Psoas muscle (tissue), 8 donors: ENCODE measurements around the gene ZSCAN18. TPM values are rescaled to one million over a fixed set of nuclear protein-coding genes. Genes with fewer than 3 reads are reported as not detected.

Experiments used
- ATAC-seq, 4 donors: fragments of 200-7000 bp; cut with Tn5 transposase; one replicate each; pipeline ENCODE4 v1.9.1; 2020; ENCODE audit warnings: moderate library complexity in 3 of 4, mild to moderate bottlenecking in 2 of 4
- DNase-seq, 2 donors: peaks; one replicate each; pipeline ENCODE4 v3.0.0-alpha.2; 2020
- H3K27ac ChIP-seq: fragments of 200-600 bp; one replicate; pipeline ENCODE4 v1.8.0; 2022
- H3K27me3 ChIP-seq, 3 donors: fragments of 200-600 bp in 1 of 3; one replicate each; pipeline versions ENCODE4 v1.6.1 to v1.8.0; 2013 to 2022; ENCODE audit warnings: low read length in 2 of 3, mild to moderate bottlenecking in 2 of 3, moderate library complexity in 1 of 3; ENCODE audit not compliant: insufficient read depth in 3 of 3
- H3K36me3 ChIP-seq, 2 donors: fragments of 200-600 bp in 1 of 2; one replicate each; pipeline versions ENCODE4 v1.6.1 to v1.8.0; 2013 to 2022; ENCODE audit warnings: low read depth in 1 of 2, mild to moderate bottlenecking in 1 of 2, moderate library complexity in 1 of 2; ENCODE audit not compliant: insufficient read depth in 1 of 2
- H3K4me1 ChIP-seq: fragments of 200-600 bp; one replicate; pipeline ENCODE4 v1.8.0; 2022
- H3K4me3 ChIP-seq: fragments of 200-600 bp; one replicate; pipeline ENCODE4 v1.8.0; 2022; ENCODE audit warnings: mild to moderate bottlenecking
- H3K9me3 ChIP-seq: fragments of 200-600 bp; one replicate; pipeline ENCODE4 v1.8.0; 2022
- CTCF ChIP-seq: fragments of 200-600 bp; IDR thresholded peaks from one replicate; pipeline ENCODE4 v1.8.0; 2022; ENCODE audit warnings: antibody characterized with exemption
- WGBS, 3 donors: extraction: QIAGEN DNeasy Blood & Tissue Kit; methylation state at CpG; one replicate each; pipeline versions ENCODE4 v1.1.6 to v1.1.7; 2013; 5-methylcytosine and 5-hydroxymethylcytosine counted together
- intact Hi-C, 2 donors: fragments of 100-400 bp; cut with DNase I; formaldehyde crosslinking; loops; one replicate each; pipeline versions ENCODE4 v1.11.0 to v1.14.2; 2022
- polyA plus RNA-seq, 3 donors: library from polyadenylated mRNA; stranded (reverse); fragments of 200-250 nt; gene quantifications; one replicate each; pipeline ENCODE4 v1.2.3, GENCODE V29; 2013
- total RNA-seq, 4 donors: library from RNA; stranded (reverse); fragmentation: NEBNext Ultra II Directional in 2 of 4; extraction: Animal tissue kit (Norgen Biotek cat#: 25700) in 2 of 4; gene quantifications; one replicate each; pipeline versions ENCODE4 v1.2.1 to v1.2.4, GENCODE V29; 2021 to 2023
- donor health status: healthy with polysubstance abuse.
- donor health status: DM: no; HTN: no; CAD: no; lungs with moderate emphysema.
- donor health status: Bipolar disorder and iron deficiency.
- donor health status: healthy.
- donor health status: DM: yes; HTN: yes; CAD: no.
- donor health status: DM: no; HTN: no; CAD: no.
- donor health status: DM: no; HTN: no; CAD: no.
- donor health status: DM: yes; HTN: yes; CAD: no.

Gene ZSCAN18
- total and polyA plus RNA-seq, 7 donors, result 9.5 to 36.8 (median 14.0) TPM

GRCh38 chr19:58058467-58058866 is 39.6 kb downstream of the ZSCAN18 start:
- Histone ChIP-seq H3K4me3 (peak overlapping the region; percentile 82), H3K27me3 (peaks cover 0 to 11% (median 1%) of the 10 kb centered on the region in 3 donors), H3K4me1 (no peaks in the 10 kb centered on the region), H3K36me3 (peaks cover 0 to 7% of the 10 kb centered on the region in 2 donors), H3K27ac (peak overlapping the region; percentile 91), H3K9me3 (peaks cover 29% of the 10 kb centered on the region)
- ATAC-seq (no peak), DNase-seq (no peak)
- intact Hi-C loops, result no loop called here
- WGBS, 3 donors, result 79 to 85% (median 81%) methylated on average over 13 of the region's 13 CpGs
- no peak for TF ChIP-seq CTCF

- Histone ChIP-seq H3K27me3 (peaks cover 0 to 11% (median 2%) of the 10 kb centered on the region in 3 donors), H3K9me3 (peaks cover 30% of the 10 kb centered on the region), H3K36me3 (peaks cover 0 to under 1% of the 10 kb centered on the region in 2 donors), H3K27ac (no peak overlapping the region), H3K4me1 (no peaks in the 10 kb centered on the region), H3K4me3 (no peak overlapping the region)
- DNase-seq, result no peak
- TF ChIP-seq CTCF, result no peak
- 95 to 96% (median 96%) methylated on average over 8 of the region's 8 CpGs for WGBS, 3 donors
- intact Hi-C loops, result no loop called here
- no peak for ATAC-seq
Measured at GRCh38 chr19:58056861-58057260, 41.2 kb downstream of the ZSCAN18 start.

- Histone ChIP-seq H3K36me3 (no peaks in the 10 kb centered on the region), H3K4me3 (no peak overlapping the region), H3K27ac (no peak overlapping the region), H3K9me3 (peaks cover 28% of the 10 kb centered on the region), H3K27me3 (peaks cover 0 to 11% (median 2%) of the 10 kb centered on the region in 3 donors), H3K4me1 (no peaks in the 10 kb centered on the region)
- WGBS, 3 donors, result 90 to 99% (median 92%) methylated on average over 6 to 8 of the region's 8 CpGs
- ATAC-seq, result no peak
- DNase-seq, result no peak
- no peak for TF ChIP-seq CTCF
- intact Hi-C loops, result no loop called here
Measured at GRCh38 chr19:58056261-58056660, 41.8 kb downstream of the ZSCAN18 start.

GRCh38 chr19:58054901-58055874 is 42.8 kb downstream of the ZSCAN18 start:
- no peak for DNase-seq
- 15 to 46% (median 25%) methylated on average over 37 of the region's 37 CpGs for WGBS, 3 donors
- TF ChIP-seq CTCF, result no peak
- no peaks in the 10 kb centered on the region for H3K36me3 ChIP-seq
- H3K4me1 ChIP-seq, result no peaks in the 10 kb centered on the region
- no peak for ATAC-seq
- H3K27me3 ChIP-seq, result peaks cover 0 to 11% (median 2%) of the 10 kb centered on the region in 3 donors
- peaks cover 23% of the 10 kb centered on the region for H3K9me3 ChIP-seq
- H3K4me3 ChIP-seq, result peak overlapping the region; percentile 57
- intact Hi-C loops, result no loop called here
- H3K27ac ChIP-seq, result peak overlapping the region; percentile 1
